Mesothelial cell of epicardium (in vitro differentiated cells): ENCODE data around the gene KCNMA1. TPM values are rescaled to one million over a fixed set of nuclear protein-coding genes. Genes with fewer than 3 reads are reported as not detected.

Source experiments
- DNase-seq, 2 experiments: peaks; one replicate each; pipeline ENCODE4 v3.0.0; 2021; ENCODE audit warnings: low spot score in 2 of 2; ENCODE audit not compliant: unreplicated experiment in 2 of 2
- H3K27ac Mint-ChIP-seq: 2 replicates; pipeline ENCODE4 v1.8.0; 2021; ENCODE audit warnings: mixed read lengths
- H3K27me3 Mint-ChIP-seq: 2 replicates; pipeline ENCODE4 v1.8.0; 2021; ENCODE audit warnings: low read depth, mixed read lengths
- H3K36me3 Mint-ChIP-seq: 2 replicates; pipeline ENCODE4 v1.8.0; 2021; ENCODE audit warnings: mixed read lengths
- H3K4me1 Mint-ChIP-seq: 2 replicates; pipeline ENCODE4 v1.8.0; 2021; ENCODE audit warnings: mixed read lengths
- H3K4me3 Mint-ChIP-seq: 2 replicates; pipeline ENCODE4 v1.8.0; 2021; ENCODE audit warnings: mild to moderate bottlenecking, moderate library complexity, mixed read lengths
- H3K9me3 Mint-ChIP-seq: 2 replicates; pipeline ENCODE4 v1.8.0; 2021; ENCODE audit warnings: mixed read lengths
- total RNA-seq: library from RNA; stranded (reverse); gene quantifications from 3 replicates; pipeline ENCODE4 v1.2.1, GENCODE V29; 2021
- TF ChIP-seq, protein P1 (sequence below): fragments of 200-600 bp; sonication (generic); IDR thresholded peaks from one replicate; pipeline ENCODE4 v1.5.0; 2021; ENCODE audit warnings: antibody characterized with exemption; ENCODE audit not compliant: unreplicated experiment

The KCNMA1 gene
- total RNA-seq, 1 donor from 2014 or later = 44.0 TPM

DNA sequence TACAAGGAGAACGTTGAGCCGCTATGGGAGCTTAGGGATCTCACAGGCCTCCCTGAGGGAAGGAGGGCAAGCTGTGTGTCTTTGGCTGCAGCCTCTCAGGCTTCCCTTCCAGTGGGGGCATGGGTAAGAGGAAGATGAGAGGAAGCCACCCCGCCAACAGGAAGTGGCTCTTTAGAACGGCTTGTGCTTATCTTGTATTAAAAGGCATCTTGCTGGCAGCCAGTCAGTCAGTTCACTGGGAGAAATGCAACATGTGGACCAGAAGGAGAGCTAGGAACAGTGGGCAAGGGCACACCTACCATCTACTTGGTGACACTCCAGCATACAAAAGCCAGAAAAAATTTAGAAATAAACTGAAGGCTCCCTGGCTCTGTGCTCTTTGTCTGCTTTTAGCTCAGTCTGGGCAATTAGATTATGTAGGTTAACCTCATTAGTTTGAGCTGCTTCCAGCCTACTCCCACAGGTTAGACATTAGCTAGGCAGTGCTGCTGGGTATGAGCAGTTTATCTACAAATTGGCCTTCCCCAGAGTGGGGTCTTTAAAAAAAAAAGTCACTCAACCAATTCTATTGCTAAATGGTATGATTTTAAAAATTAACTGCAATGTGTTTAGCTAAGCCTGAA, 595.9 kb downstream of the KCNMA1 start:
- no peaks in the 10 kb centered on the region for H3K27me3 Mint-ChIP-seq
- H3K27ac Mint-ChIP-seq = no peak overlapping the region
- no peaks in the 10 kb centered on the region for H3K36me3 Mint-ChIP-seq
- no peak overlapping the region for H3K4me3 Mint-ChIP-seq
- H3K9me3 Mint-ChIP-seq = no peaks in the 10 kb centered on the region
- no peak for DNase-seq
- TF ChIP-seq, protein P1, sequence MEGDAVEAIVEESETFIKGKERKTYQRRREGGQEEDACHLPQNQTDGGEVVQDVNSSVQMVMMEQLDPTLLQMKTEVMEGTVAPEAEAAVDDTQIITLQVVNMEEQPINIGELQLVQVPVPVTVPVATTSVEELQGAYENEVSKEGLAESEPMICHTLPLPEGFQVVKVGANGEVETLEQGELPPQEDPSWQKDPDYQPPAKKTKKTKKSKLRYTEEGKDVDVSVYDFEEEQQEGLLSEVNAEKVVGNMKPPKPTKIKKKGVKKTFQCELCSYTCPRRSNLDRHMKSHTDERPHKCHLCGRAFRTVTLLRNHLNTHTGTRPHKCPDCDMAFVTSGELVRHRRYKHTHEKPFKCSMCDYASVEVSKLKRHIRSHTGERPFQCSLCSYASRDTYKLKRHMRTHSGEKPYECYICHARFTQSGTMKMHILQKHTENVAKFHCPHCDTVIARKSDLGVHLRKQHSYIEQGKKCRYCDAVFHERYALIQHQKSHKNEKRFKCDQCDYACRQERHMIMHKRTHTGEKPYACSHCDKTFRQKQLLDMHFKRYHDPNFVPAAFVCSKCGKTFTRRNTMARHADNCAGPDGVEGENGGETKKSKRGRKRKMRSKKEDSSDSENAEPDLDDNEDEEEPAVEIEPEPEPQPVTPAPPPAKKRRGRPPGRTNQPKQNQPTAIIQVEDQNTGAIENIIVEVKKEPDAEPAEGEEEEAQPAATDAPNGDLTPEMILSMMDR = no peak
- peaks cover 5% of the 10 kb centered on the region for H3K4me1 Mint-ChIP-seq

DNA sequence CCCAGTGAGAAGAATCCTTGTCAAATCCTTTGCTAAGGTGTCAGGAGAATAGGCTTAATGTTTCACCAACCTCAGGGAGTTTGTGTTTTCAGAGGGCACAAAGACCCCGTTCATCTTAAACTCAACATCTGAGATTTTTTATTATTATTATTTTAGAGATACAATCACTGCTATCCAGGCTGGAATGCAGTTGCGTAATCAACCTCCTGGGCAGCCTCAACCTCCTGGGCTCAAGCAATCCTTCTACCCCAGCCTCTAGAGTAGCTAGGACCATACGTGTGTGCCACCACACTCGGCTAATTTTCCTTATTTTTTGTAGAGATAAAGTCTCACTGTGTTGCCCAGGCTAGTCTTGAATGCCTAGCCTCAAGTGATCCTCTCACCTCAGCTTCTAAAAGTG, 599.2 kb downstream of the KCNMA1 start:
- Mint-ChIP-seq H3K4me3 (no peak overlapping the region), H3K27me3 (no peaks in the 10 kb centered on the region), H3K27ac (no peak overlapping the region), H3K36me3 (no peaks in the 10 kb centered on the region), H3K9me3 (no peaks in the 10 kb centered on the region), H3K4me1 (peaks cover 3% of the 10 kb centered on the region)
- TF ChIP-seq, protein P1 = no peak
- no peak for DNase-seq

DNA sequence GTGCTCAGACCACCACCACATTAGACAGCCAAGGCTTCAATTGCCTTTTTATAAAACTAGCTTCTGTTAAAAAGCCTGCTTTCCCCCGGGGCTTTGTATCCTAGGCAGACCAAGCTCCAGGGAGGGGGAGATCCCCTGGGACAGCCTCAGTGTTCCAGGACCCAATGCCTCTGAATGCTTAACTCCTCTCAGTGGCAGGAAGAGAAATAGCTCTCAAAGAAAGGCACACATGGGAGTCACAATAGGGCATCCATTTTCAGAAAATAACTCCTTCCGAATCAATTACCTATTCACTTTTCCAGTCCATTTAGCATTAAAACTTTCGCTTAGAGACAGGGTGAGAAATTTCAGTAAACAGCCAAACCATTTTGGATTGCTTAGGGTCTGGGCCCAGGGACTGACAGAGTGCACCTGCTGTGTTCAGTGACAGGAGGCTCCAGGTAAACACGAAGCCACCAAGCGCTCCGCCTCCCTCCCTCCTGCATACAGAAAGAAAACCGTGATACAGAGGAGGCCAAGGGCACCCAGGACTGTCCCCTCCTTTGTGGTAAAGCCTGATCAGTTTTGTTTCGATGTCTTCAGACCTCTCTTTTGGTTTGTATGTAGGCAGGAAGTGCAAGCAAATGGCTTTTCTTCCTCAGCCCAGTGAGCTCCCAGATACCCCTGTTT, 599.7 kb downstream of the KCNMA1 start:
- TF ChIP-seq, protein P1 = no peak
- Mint-ChIP-seq H3K27ac (no peak overlapping the region), H3K27me3 (no peaks in the 10 kb centered on the region), H3K9me3 (no peaks in the 10 kb centered on the region), H3K4me3 (no peak overlapping the region), H3K4me1 (peaks cover 3% of the 10 kb centered on the region), H3K36me3 (no peaks in the 10 kb centered on the region)
- DNase-seq = no peak

DNA sequence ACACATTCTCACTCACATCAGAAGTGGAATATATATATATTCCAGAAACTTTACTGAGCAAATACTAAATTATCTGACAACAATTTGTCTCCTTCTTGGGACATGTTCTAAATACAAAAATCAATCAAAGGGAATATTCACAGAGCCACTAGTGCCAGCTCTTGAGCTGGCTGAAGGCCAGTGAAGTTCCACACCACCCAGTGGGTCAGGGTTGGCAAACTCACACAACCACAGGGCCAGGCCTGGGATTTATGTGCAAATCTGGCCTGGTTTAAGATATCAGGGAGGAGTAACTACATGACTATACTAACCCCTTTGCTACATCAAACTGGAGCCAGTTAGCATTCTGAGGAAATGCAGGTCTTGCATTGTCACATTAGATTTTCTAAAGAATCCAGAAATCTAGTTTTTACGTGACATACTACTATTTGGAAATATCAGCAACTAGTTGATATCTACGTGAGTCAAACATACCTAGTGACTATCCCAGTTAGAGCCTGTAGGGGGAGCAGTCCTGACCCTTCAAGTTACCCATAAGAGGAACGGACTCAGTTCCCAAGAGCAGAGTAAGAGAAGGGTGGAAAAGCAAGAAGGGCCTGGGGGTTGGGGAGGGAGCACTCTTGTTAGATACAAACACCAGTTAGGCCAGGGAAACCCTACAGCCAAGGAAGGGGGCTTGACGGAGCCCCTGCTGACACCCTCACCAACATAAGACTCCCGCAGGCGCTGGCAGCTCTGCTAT, 600.4 kb downstream of the KCNMA1 start:
- peaks cover 3% of the 10 kb centered on the region for H3K4me1 Mint-ChIP-seq
- no peak overlapping the region for H3K4me3 Mint-ChIP-seq
- TF ChIP-seq, protein P1 = peak; percentile 68
- DNase-seq = no peak
- no peaks in the 10 kb centered on the region for H3K9me3 Mint-ChIP-seq
- no peak overlapping the region for H3K27ac Mint-ChIP-seq
- H3K36me3 Mint-ChIP-seq = no peaks in the 10 kb centered on the region
- no peaks in the 10 kb centered on the region for H3K27me3 Mint-ChIP-seq

DNA sequence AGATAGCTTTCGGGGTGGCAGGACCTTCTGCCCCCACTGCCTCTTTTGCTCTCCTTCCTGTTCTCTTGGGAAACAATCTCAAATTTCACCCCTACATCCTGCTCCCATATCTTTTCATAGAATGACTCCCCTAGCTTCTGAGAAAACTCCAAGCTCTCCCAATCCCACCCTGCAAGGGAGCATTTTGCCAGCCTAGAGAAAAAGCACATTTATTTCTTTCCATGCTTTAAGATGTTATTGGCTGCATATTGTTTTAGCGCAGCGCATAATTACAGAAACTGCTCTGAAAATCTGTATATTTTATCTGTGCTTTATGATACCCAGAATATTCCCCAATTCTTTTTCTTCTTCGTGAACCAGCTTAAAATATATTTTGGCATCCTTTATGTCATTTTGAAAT, 601.3 kb downstream of the KCNMA1 start:
- no peaks in the 10 kb centered on the region for H3K9me3 Mint-ChIP-seq
- no peak overlapping the region for H3K4me3 Mint-ChIP-seq
- H3K27me3 Mint-ChIP-seq = no peaks in the 10 kb centered on the region
- TF ChIP-seq, protein P1 = no peak
- no peak for DNase-seq
- no peaks in the 10 kb centered on the region for H3K36me3 Mint-ChIP-seq
- H3K27ac Mint-ChIP-seq = no peak overlapping the region
- H3K4me1 Mint-ChIP-seq = peaks cover 3% of the 10 kb centered on the region
